Body of pancreas (tissue), 4 donors: ENCODE results near the gene LGR4. TPM values are rescaled to one million over a fixed set of nuclear protein-coding genes. Genes with fewer than 3 reads are reported as not detected.

ENCODE experiments used
- ATAC-seq: fragments of 150-250 bp; one replicate; pipeline ENCODE4 v1.9.1; 2016
- DNase-seq, 4 donors: peaks; one replicate each; pipeline ENCODE4 v3.0.0-alpha.2; 2019
- H3K27ac ChIP-seq, 4 donors: fragments of 200-600 bp; sonication (generic); 1 replicate in 3 of 4; 2 replicates in 1 of 4; pipeline versions ENCODE4 v1.5.1 to v1.6.1; 2016 to 2019; ENCODE audit warnings: mild to moderate bottlenecking in 1 of 4, mixed read lengths in 1 of 4, moderate library complexity in 1 of 4
- H3K27me3 ChIP-seq, 2 donors: fragments of 200-600 bp; sonication (generic); one replicate each; pipeline ENCODE4 v1.6.0; 2016; ENCODE audit warnings: mild to moderate bottlenecking in 1 of 2
- H3K36me3 ChIP-seq, 2 donors: fragments of 200-600 bp; sonication (generic); replicated peaks in 1 of 2; 2 replicates each; pipeline ENCODE4 v1.5.1; 2016; ENCODE audit warnings: low read depth in 2 of 2; ENCODE audit not compliant: insufficient read depth in 1 of 2
- H3K4me1 ChIP-seq: fragments of 200-600 bp; sonication (generic); one replicate; pipeline ENCODE4 v1.6.0; 2016
- H3K4me3 ChIP-seq, 2 donors: fragments of 200-600 bp; sonication (generic); 1 replicate in 1 of 2; 2 replicates in 1 of 2; pipeline ENCODE4 v1.5.1; 2016 to 2019
- H3K9me3 ChIP-seq, 3 donors: fragments of 200-600 bp; sonication (generic); 1 replicate in 2 of 3; 2 replicates in 1 of 3; pipeline ENCODE4 v1.5.1; 2016
- CTCF ChIP-seq, 7 experiments: fragments of 450-650 bp in 4 of 7; fragments of 200-600 bp in 3 of 7; sonication (generic) in 3 of 7; IDR thresholded peaks; one replicate each; pipeline ENCODE4 v1.5.1; 2016 to 2019; ENCODE audit warnings: antibody characterized with exemption in 7 of 7
- POLR2A ChIP-seq, 3 donors: fragments of 450-650 bp; IDR thresholded peaks; one replicate each; pipeline ENCODE4 v1.6.1; 2016; ENCODE audit warnings: antibody characterized with exemption in 3 of 3, mild to moderate bottlenecking in 2 of 3
- WGBS, 2 donors: methylation state at CpG; one replicate each; pipeline ENCODE4 v1.1.5; 2017; 5-methylcytosine and 5-hydroxymethylcytosine counted together
- intact Hi-C: fragments of 100-400 bp; cut with DNase I; formaldehyde crosslinking; loops from one replicate; pipeline ENCODE4 v1.15.1; 2023
- total RNA-seq, 2 donors: library from RNA; depleted of rRNA; stranded (reverse); fragments of >200 nt; gene quantifications; one replicate each; pipeline ENCODE4 v1.1.0, GENCODE V29; 2016

LGR4 gene
- total RNA-seq, 2 donors from 2014 or later = 120 to 145 TPM

- TF ChIP-seq POLR2A (IDR thresholded peaks at IDR 0.05) (no peak), CTCF (IDR thresholded peaks at IDR 0.05) (no peak)
- H3K36me3 ChIP-seq = no peaks in the 10 kb centered on the region
- ATAC-seq (no peak), DNase-seq (no peak)
- intact Hi-C loops = no loop called here
- H3K27me3 ChIP-seq = no peaks in the 10 kb centered on the region
- no peak overlapping the region for H3K4me3 ChIP-seq
- 21 to 28% methylated on average over 2 of the region's 2 CpGs for WGBS, 2 donors
- peaks cover 73% of the 10 kb centered on the region for H3K4me1 ChIP-seq
- no peaks in the 10 kb centered on the region for H3K9me3 ChIP-seq
- H3K27ac ChIP-seq = peak overlapping the region; percentile 67 to 99 (median 96)
Measured at GRCh38 chr11:27464909-27465308, 7.7 kb downstream of the LGR4 start.

GRCh38 chr11:27464289-27464696 is 8.3 kb downstream of the LGR4 start:
- no peak for TF ChIP-seq CTCF (IDR thresholded peaks at IDR 0.05)
- peak in 2 of 3 donors; percentile 27 to 48 for TF ChIP-seq POLR2A (IDR thresholded peaks at IDR 0.05)
- intact Hi-C loops = no loop called here
- no peaks in the 10 kb centered on the region for H3K9me3 ChIP-seq
- H3K4me3 ChIP-seq = no peak overlapping the region
- DNase-seq (peak; percentile 42 to 70 (median 56)), ATAC-seq (peak; percentile 40)
- H3K27ac ChIP-seq = peak overlapping the region; percentile 67 to 99 (median 96)
- WGBS, 2 donors = 34 to 41% methylated on average over 2 of the region's 2 CpGs
- H3K36me3 ChIP-seq = no peaks in the 10 kb centered on the region
- H3K4me1 ChIP-seq = peaks cover 79% of the 10 kb centered on the region
- H3K27me3 ChIP-seq = no peaks in the 10 kb centered on the region

GRCh38 chr11:27462543-27462942 is 10.0 kb downstream of the LGR4 start:
- no peak for ATAC-seq
- Histone ChIP-seq H3K27me3 (no peaks in the 10 kb centered on the region), H3K9me3 (no peaks in the 10 kb centered on the region), H3K27ac (peak overlapping the region; percentile 22 to 99 (median 96)), H3K4me3 (no peak overlapping the region), H3K4me1 (peaks cover 95% of the 10 kb centered on the region), H3K36me3 (no peaks in the 10 kb centered on the region)
- WGBS, 2 donors = 19 to 24% methylated on average over 5 of the region's 5 CpGs
- DNase-seq = no peak
- intact Hi-C loops = no loop called here
- no peak for TF ChIP-seq CTCF (IDR thresholded peaks at IDR 0.05)
- TF ChIP-seq POLR2A (IDR thresholded peaks at IDR 0.05) = no peak

DNA sequence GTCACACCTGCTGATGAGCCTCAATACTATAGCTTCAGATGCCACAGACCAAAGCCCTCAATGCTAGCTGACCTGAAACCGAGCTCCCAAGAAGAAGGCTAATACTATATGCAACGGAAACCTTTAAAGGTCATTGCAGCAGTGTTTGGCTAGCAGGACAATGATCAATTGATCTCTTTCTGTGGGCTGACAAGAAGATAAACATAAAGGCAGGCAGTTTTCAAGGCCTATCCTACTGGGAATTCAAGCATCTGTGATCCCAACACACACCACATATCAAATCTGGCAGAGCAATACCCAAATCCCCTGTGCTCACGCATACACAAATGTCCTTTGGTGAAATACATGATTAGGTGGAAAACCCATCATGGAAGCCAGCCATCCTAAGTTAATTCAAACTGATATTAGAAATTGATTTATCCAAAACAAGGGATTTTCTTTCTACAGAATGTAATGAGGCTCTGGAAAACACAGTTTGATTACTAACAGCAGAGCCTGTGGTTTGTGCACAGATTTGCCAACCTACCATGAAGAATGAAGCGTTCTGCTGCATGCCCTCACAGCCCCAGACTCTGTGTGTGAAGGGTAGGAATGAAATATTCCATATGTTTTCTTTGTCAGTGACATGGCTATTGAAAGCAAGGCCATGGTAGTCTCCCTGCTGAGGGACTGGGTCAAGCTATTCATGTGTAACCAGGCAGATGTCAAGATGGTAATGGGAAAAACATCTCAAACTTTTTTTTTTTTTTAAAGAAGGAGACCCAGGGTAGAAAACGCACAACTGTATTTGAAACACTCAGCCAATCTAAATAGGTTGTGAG is 12.2 kb downstream of the LGR4 start:
- intact Hi-C loops = no loop called here
- DNase-seq = peak; percentile 39 to 78 (median 52)
- Histone ChIP-seq H3K27ac (peak overlapping the region; percentile 69 to 99 (median 96)), H3K4me1 (peaks cover 96% of the 10 kb centered on the region), H3K9me3 (no peaks in the 10 kb centered on the region), H3K27me3 (no peaks in the 10 kb centered on the region), H3K4me3 (no peak overlapping the region), H3K36me3 (no peaks in the 10 kb centered on the region)
- peak; percentile 73 for ATAC-seq
- WGBS, 2 donors = 27 to 29% methylated on average over 5 of the region's 5 CpGs
- TF ChIP-seq POLR2A (IDR thresholded peaks at IDR 0.05) (peak in 2 of 3 donors; percentile 19 to 36), CTCF (IDR thresholded peaks at IDR 0.05) (no peak)
